ENCODE results near the gene BCAR3.

DNA sequence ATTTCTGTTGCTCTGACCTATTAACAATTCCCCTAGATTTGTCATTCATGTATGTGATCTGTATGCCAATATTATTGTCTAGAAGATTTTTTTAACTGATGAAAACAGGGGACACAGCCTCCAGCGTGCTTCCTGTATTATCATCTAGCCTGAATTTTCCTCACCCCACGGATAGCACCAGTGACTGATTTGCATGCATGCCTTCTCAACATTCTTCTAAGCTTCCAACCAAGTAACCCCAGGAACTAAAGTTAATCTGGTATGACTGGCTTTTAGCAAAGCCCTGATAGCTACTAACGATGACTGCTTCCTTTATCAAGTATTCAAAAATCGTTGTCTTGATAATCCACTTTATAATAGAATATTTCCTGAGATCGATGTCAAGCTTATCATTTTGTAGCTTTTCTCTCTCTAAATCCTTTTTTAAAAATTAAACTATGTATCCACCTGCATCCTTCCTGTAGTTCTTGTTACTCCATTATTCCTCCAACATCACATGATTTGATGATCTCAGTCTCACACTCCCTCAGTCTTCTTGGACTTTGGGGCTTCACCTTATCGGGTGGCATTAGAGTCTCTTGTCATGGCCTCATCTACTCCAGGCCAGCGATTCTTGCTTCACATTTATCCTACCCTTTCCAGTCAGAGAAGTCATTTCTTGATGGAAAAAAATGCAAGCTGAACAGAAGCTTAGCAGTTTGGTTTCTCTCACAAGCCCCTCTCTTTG, 19.0 kb downstream of the BCAR3 start:
- TF ChIP-seq, protein P1, sequence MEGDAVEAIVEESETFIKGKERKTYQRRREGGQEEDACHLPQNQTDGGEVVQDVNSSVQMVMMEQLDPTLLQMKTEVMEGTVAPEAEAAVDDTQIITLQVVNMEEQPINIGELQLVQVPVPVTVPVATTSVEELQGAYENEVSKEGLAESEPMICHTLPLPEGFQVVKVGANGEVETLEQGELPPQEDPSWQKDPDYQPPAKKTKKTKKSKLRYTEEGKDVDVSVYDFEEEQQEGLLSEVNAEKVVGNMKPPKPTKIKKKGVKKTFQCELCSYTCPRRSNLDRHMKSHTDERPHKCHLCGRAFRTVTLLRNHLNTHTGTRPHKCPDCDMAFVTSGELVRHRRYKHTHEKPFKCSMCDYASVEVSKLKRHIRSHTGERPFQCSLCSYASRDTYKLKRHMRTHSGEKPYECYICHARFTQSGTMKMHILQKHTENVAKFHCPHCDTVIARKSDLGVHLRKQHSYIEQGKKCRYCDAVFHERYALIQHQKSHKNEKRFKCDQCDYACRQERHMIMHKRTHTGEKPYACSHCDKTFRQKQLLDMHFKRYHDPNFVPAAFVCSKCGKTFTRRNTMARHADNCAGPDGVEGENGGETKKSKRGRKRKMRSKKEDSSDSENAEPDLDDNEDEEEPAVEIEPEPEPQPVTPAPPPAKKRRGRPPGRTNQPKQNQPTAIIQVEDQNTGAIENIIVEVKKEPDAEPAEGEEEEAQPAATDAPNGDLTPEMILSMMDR (IDR thresholded peaks at IDR 0.05) = no peak
- no peak for TF ChIP-seq ZFX (IDR thresholded peaks at IDR 0.05; ENCODE audit: borderline replicate concordance)

Data from 22Rv1 (cell line).